ENCODE data around the gene DUOXA1. TPM values are rescaled to one million over a fixed set of nuclear protein-coding genes. Genes with fewer than 3 reads are reported as not detected.

Gene DUOXA1
- under 1 TPM; 0.19 to 0.36 TPM for total RNA-seq

GRCh38 chr15:45129651-45130129 lies at the start of gene DUOXA1, which contains the start of gene DUOX1:
Gene DUOXA1 (minus strand): TSS chr15:45129879. CDS start chr15:45123014, 6,865 bp downstream.
Gene DUOX1 (plus strand): TSS chr15:45129994. CDS start chr15:45131967, 1,973 bp downstream.
- peak; percentile 52 for DNase-seq
- H3K27me3 Mint-ChIP-seq, result peaks cover 54% of the 10 kb centered on the region
- peaks cover 1% of the 10 kb centered on the region for H3K4me1 Mint-ChIP-seq (ENCODE audit: low read depth)
- H3K36me3 Mint-ChIP-seq, result no peaks in the 10 kb centered on the region
- intact Hi-C loops (cut with micrococcal nuclease), result loop anchor here (5.0 kb wide), 2 partner anchors 273 to 328 kb away; a partner anchor contains a TSS
- POLR2A ChIA-PET, result no interaction called here
- no peak within 1 kb of the TSS for H3K4me3 Mint-ChIP-seq
- CTCF ChIA-PET, result interaction anchor here (0.6 to 7.9 kb wide), 3 partner anchors 10 to 829 kb away, joined by 3 to 65 read pairs (median 4); no protein-coding TSS in a partner anchor
- H3K27ac Mint-ChIP-seq, result no peak within 1 kb of the TSS
- no peaks in the 10 kb centered on the region for H3K9me3 Mint-ChIP-seq

GRCh38 chr15:45177285-45177684 lies 47.6 kb upstream of the DUOXA1 start:
- no peak for DNase-seq
- H3K36me3 Mint-ChIP-seq, result peaks cover 3% of the 10 kb centered on the region
- no peaks in the 10 kb centered on the region for H3K27me3 Mint-ChIP-seq
- intact Hi-C loops (cut with micrococcal nuclease), result no loop called here
- ChIA-PET POLR2A (interaction anchor here (1.7 kb wide), 1 partner anchor 10 kb away, joined by 6 read pairs; the partner anchor contains the start of gene SHF), CTCF (interaction anchor here (0.6 to 1.4 kb wide), 6 partner anchors 10 to 59 kb away, joined by 3 to 6 read pairs (median 4); no protein-coding TSS in a partner anchor)
- H3K4me3 Mint-ChIP-seq, result no peak overlapping the region
- H3K27ac Mint-ChIP-seq, result no peak overlapping the region
- H3K9me3 Mint-ChIP-seq, result no peaks in the 10 kb centered on the region
- H3K4me1 Mint-ChIP-seq (ENCODE audit: low read depth), result peaks cover 8% of the 10 kb centered on the region

GRCh38 chr15:45174577-45174976 lies 44.9 kb upstream of the DUOXA1 start:
- H3K4me3 Mint-ChIP-seq, result no peak overlapping the region
- no peak overlapping the region for H3K27ac Mint-ChIP-seq
- no peak for DNase-seq
- peaks cover 3% of the 10 kb centered on the region for H3K36me3 Mint-ChIP-seq
- H3K27me3 Mint-ChIP-seq, result no peaks in the 10 kb centered on the region
- H3K9me3 Mint-ChIP-seq, result no peaks in the 10 kb centered on the region
- H3K4me1 Mint-ChIP-seq (ENCODE audit: low read depth), result no peaks in the 10 kb centered on the region
- intact Hi-C loops (cut with micrococcal nuclease), result no loop called here
- CTCF ChIA-PET, result interaction anchor here (1.7 kb wide), 1 partner anchor 11 kb away, joined by 4 read pairs; no protein-coding TSS in a partner anchor
- POLR2A ChIA-PET, result no interaction called here

- intact Hi-C loops (cut with micrococcal nuclease), result no loop called here
- H3K4me1 Mint-ChIP-seq (ENCODE audit: low read depth), result no peaks in the 10 kb centered on the region
- no peak overlapping the region for H3K27ac Mint-ChIP-seq
- no peaks in the 10 kb centered on the region for H3K27me3 Mint-ChIP-seq
- DNase-seq, result no peak
- no peak overlapping the region for H3K4me3 Mint-ChIP-seq
- H3K36me3 Mint-ChIP-seq, result peaks cover 3% of the 10 kb centered on the region
- no peaks in the 10 kb centered on the region for H3K9me3 Mint-ChIP-seq
- ChIA-PET CTCF (interaction anchor here (1.7 kb wide), 1 partner anchor 11 kb away, joined by 4 read pairs; no protein-coding TSS in a partner anchor), POLR2A (no interaction called here)
These were observed 44.4 kb upstream of the DUOXA1 start for GRCh38 chr15:45174069-45174468.

GRCh38 chr15:45171912-45172311 lies 42.2 kb upstream of the DUOXA1 start:
- Mint-ChIP-seq H3K27ac (no peak overlapping the region), H3K4me1 (ENCODE audit: low read depth) (no peaks in the 10 kb centered on the region), H3K36me3 (peaks cover 3% of the 10 kb centered on the region), H3K27me3 (no peaks in the 10 kb centered on the region), H3K9me3 (no peaks in the 10 kb centered on the region), H3K4me3 (no peak overlapping the region)
- ChIA-PET POLR2A (interaction anchor here (1.1 kb wide), 1 partner anchor 26 kb away, joined by 3 read pairs; no protein-coding TSS in a partner anchor), CTCF (interaction anchor here (0.8 to 1.1 kb wide), 2 partner anchors 9 to 54 kb away, joined by 3 to 6 read pairs; no protein-coding TSS in a partner anchor)
- no peak for DNase-seq
- intact Hi-C loops (cut with micrococcal nuclease), result no loop called here

- Mint-ChIP-seq H3K4me1 (ENCODE audit: low read depth) (peaks cover 13% of the 10 kb centered on the region), H3K27ac (no peak overlapping the region), H3K9me3 (no peaks in the 10 kb centered on the region), H3K4me3 (no peak overlapping the region), H3K36me3 (peaks cover 3% of the 10 kb centered on the region), H3K27me3 (no peaks in the 10 kb centered on the region)
- intact Hi-C loops (cut with micrococcal nuclease), result no loop called here
- ChIA-PET POLR2A (interaction anchor here (1.5 kb wide), 1 partner anchor 16 kb away, joined by 3 read pairs; no protein-coding TSS in a partner anchor), CTCF (interaction anchor here (1.0 to 2.7 kb wide), 4 partner anchors 9 to 229 kb away, joined by 3 to 12 read pairs (median 4); no protein-coding TSS in a partner anchor)
- no peak for DNase-seq
These were observed 40.2 kb upstream of the DUOXA1 start for GRCh38 chr15:45169608-45170480.

GRCh38 chr15:45168751-45169551 lies 39.3 kb upstream of the DUOXA1 start:
- H3K4me3 Mint-ChIP-seq, result no peak overlapping the region
- H3K4me1 Mint-ChIP-seq (ENCODE audit: low read depth), result peaks cover 13% of the 10 kb centered on the region
- CTCF ChIA-PET, result interaction anchor here (0.6 to 2.7 kb wide), 11 partner anchors 8 to 230 kb away, joined by 3 to 22 read pairs (median 4); no protein-coding TSS in a partner anchor
- no peak for DNase-seq
- intact Hi-C loops (cut with micrococcal nuclease), result no loop called here
- no peaks in the 10 kb centered on the region for H3K27me3 Mint-ChIP-seq
- H3K27ac Mint-ChIP-seq, result no peak overlapping the region
- POLR2A ChIA-PET, result interaction anchor here (1.5 kb wide), 1 partner anchor 17 kb away, joined by 3 read pairs; no protein-coding TSS in a partner anchor
- no peaks in the 10 kb centered on the region for H3K9me3 Mint-ChIP-seq
- H3K36me3 Mint-ChIP-seq, result peaks cover 3% of the 10 kb centered on the region

GRCh38 chr15:45168286-45168685 lies 38.6 kb upstream of the DUOXA1 start:
- ChIA-PET POLR2A (interaction anchor here (1.4 to 1.9 kb wide), 3 partner anchors 12 to 30 kb away, joined by 5 to 9 read pairs (median 5); no protein-coding TSS in a partner anchor), CTCF (interaction anchor here (0.6 to 2.7 kb wide), 16 partner anchors 10 to 420 kb away, joined by 3 to 22 read pairs (median 4); a partner anchor contains a TSS)
- H3K9me3 Mint-ChIP-seq, result no peaks in the 10 kb centered on the region
- H3K27ac Mint-ChIP-seq, result no peak overlapping the region
- no peak for DNase-seq
- peaks cover 13% of the 10 kb centered on the region for H3K4me1 Mint-ChIP-seq (ENCODE audit: low read depth)
- no peak overlapping the region for H3K4me3 Mint-ChIP-seq
- intact Hi-C loops (cut with micrococcal nuclease), result no loop called here
- peaks cover 3% of the 10 kb centered on the region for H3K36me3 Mint-ChIP-seq
- no peaks in the 10 kb centered on the region for H3K27me3 Mint-ChIP-seq

- intact Hi-C loops (cut with micrococcal nuclease), result loop anchor here (1.0 to 2.0 kb wide), 4 partner anchors 21 to 235 kb away; a partner anchor contains a TSS
- Mint-ChIP-seq H3K9me3 (no peaks in the 10 kb centered on the region), H3K27ac (peak overlapping the region; percentile 77), H3K4me3 (peak overlapping the region; percentile 62), H3K4me1 (ENCODE audit: low read depth) (peaks cover 13% of the 10 kb centered on the region), H3K27me3 (no peaks in the 10 kb centered on the region), H3K36me3 (no peaks in the 10 kb centered on the region)
- CTCF ChIA-PET, result interaction anchor here (0.6 to 2.7 kb wide), 17 partner anchors 12 to 420 kb away, joined by 3 to 22 read pairs (median 5); a partner anchor contains a TSS
- POLR2A ChIA-PET, result interaction anchor here (0.6 to 1.9 kb wide), 5 partner anchors 12 to 233 kb away, joined by 3 to 9 read pairs (median 5); no protein-coding TSS in a partner anchor
- no peak for DNase-seq
These were observed 38.0 kb upstream of the DUOXA1 start for GRCh38 chr15:45167631-45168205.

- Mint-ChIP-seq H3K4me3 (peak overlapping the region; percentile 62), H3K27me3 (no peaks in the 10 kb centered on the region), H3K36me3 (no peaks in the 10 kb centered on the region), H3K27ac (peak overlapping the region; percentile 77), H3K4me1 (ENCODE audit: low read depth) (peaks cover 13% of the 10 kb centered on the region), H3K9me3 (no peaks in the 10 kb centered on the region)
- intact Hi-C loops (cut with micrococcal nuclease), result loop anchor here (1.0 to 2.0 kb wide), 4 partner anchors 21 to 235 kb away; a partner anchor contains a TSS
- POLR2A ChIA-PET, result interaction anchor here (0.6 to 1.9 kb wide), 5 partner anchors 13 to 234 kb away, joined by 3 to 9 read pairs (median 5); no protein-coding TSS in a partner anchor
- CTCF ChIA-PET, result interaction anchor here (0.6 to 2.7 kb wide), 15 partner anchors 11 to 288 kb away, joined by 3 to 22 read pairs (median 5); a partner anchor contains a TSS
- peak; percentile 92 for DNase-seq
These were observed 37.4 kb upstream of the DUOXA1 start for GRCh38 chr15:45166834-45167630.
